Bronchial epithelial cell (primary cell): ENCODE results near the gene DGKG. TPM values are rescaled to one million over a fixed set of nuclear protein-coding genes. Genes with fewer than 3 reads are reported as not detected.

Source experiments
- DNase-seq: peaks from one replicate; pipeline ENCODE4 v3.0.0-alpha.2; 2010; ENCODE audit warnings: low read depth
- FAIRE-seq: peaks from 2 replicates; lab custom pipeline; 2011; peaks lifted over from hg19 to GRCh38; lab: Jason Lieb, UNC
- H3K27me3 ChIP-seq: 2 replicates; pipeline ENCODE4 v1.5.1; 2011; ENCODE audit warnings: low read length; ENCODE audit not compliant: control insufficient read depth, insufficient read depth
- H3K36me3 ChIP-seq: 2 replicates; pipeline ENCODE4 v1.5.1; 2011; ENCODE audit warnings: low read length; ENCODE audit not compliant: control insufficient read depth, insufficient read depth
- H3K4me3 ChIP-seq: 2 replicates; pipeline ENCODE4 v1.5.1; 2011; ENCODE audit warnings: mild to moderate bottlenecking, low read depth, low read length, control low read depth
- total RNA-seq: library from RNA; depleted of rRNA; stranded (reverse); fragments of >200 nt; gene quantifications from 2 replicates; pipeline ENCODE4 v1.2.1, GENCODE V29; 2014
- TF ChIP-seq, protein P1 (sequence below): IDR thresholded peaks from 2 replicates; pipeline ENCODE4 v1.5.1; 2011; ENCODE audit warnings: mild to moderate bottlenecking, moderate library complexity, low read length, control low read depth, inconsistent platforms; ENCODE audit not compliant: insufficient read depth, severe bottlenecking

The DGKG gene
- total RNA-seq, 1 donor from 2014 or later = not detected

- FAIRE-seq (no peak), DNase-seq (peak; percentile 37)
- TF ChIP-seq, protein P1, sequence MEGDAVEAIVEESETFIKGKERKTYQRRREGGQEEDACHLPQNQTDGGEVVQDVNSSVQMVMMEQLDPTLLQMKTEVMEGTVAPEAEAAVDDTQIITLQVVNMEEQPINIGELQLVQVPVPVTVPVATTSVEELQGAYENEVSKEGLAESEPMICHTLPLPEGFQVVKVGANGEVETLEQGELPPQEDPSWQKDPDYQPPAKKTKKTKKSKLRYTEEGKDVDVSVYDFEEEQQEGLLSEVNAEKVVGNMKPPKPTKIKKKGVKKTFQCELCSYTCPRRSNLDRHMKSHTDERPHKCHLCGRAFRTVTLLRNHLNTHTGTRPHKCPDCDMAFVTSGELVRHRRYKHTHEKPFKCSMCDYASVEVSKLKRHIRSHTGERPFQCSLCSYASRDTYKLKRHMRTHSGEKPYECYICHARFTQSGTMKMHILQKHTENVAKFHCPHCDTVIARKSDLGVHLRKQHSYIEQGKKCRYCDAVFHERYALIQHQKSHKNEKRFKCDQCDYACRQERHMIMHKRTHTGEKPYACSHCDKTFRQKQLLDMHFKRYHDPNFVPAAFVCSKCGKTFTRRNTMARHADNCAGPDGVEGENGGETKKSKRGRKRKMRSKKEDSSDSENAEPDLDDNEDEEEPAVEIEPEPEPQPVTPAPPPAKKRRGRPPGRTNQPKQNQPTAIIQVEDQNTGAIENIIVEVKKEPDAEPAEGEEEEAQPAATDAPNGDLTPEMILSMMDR = no peak
- Histone ChIP-seq H3K4me3 (no peak overlapping the region), H3K36me3 (no peaks in the 10 kb centered on the region), H3K27me3 (no peaks in the 10 kb centered on the region)
These were observed 151.1 kb downstream of the DGKG start for GRCh38 chr3:186210852-186211500.

DNA sequence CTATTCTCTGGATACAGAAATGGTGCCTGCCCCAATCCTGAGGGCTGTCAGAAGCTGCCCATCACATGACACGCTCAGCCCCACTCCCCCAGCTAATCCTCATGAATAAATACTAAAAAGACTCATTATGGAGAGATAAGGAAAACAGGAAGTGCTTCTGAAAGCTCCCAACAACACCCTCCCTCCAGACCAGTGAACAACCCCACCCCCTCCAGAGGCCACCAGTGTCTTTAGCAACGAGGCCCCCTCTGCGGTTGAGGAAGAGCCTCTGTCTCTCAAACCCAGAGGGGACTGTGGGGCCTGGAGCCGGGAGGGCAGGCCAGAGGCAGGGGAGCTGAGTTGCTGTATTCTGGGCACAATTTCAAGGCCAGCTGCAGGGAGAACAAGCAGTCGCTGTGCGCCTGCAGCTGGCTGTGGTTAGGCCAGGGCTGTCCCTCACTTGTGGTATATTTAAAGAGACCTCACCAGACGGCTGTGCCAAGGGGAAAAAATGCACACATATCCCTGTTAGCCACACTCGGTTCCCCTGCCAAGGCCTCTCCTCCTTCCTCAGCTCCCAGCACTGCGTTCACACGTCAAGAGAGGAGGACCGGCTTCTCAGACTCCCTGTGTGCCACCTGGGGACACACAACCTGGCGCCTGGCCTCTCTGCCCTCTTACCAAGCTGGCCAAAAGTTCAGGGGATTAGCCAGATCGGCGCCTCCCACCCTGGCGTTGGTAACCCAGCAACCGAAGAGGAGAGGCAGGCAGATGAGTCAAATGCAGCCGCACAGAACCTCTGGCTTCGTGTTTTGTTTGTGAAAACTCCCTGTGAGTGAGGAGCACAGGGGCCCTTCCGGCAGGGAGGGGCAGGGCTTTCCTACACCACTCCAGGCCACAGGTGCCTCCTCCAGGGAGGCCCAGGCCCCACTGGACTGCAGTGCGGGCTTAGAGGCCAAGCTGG lies 152.0 kb downstream of the DGKG start:
- Histone ChIP-seq H3K4me3 (no peak overlapping the region), H3K36me3 (no peaks in the 10 kb centered on the region), H3K27me3 (no peaks in the 10 kb centered on the region)
- TF ChIP-seq, protein P1 = no peak
- FAIRE-seq (no peak), DNase-seq (peak; percentile 71)

GRCh38 chr3:186208296-186208989 lies 153.6 kb downstream of the DGKG start:
- FAIRE-seq = no peak
- Histone ChIP-seq H3K36me3 (no peaks in the 10 kb centered on the region), H3K27me3 (no peaks in the 10 kb centered on the region), H3K4me3 (no peak overlapping the region)
- TF ChIP-seq, protein P1 = no peak
- no peak for DNase-seq

DNA sequence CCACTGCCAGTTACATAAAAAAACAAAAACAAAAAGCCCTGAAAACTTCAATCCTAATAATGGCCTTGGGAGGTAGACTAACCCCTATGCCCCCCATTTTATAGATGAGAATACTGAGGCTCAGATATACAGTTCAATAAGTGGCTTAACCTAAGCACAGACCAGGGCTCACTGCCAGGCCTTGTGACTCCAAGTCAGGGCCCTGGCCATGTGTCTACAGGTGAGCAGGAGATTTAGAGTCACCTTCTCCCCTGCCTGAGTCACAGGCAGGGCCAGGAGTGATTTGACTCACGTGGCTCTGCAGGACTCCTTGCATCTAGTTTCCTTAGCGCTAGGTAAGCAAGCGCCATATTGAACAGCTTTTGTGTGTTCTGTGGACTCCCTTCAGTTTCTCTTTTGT lies 154.5 kb downstream of the DGKG start:
- FAIRE-seq = no peak
- Histone ChIP-seq H3K36me3 (no peaks in the 10 kb centered on the region), H3K27me3 (no peaks in the 10 kb centered on the region), H3K4me3 (no peak overlapping the region)
- DNase-seq = peak; percentile 8
- TF ChIP-seq, protein P1 = no peak

GRCh38 chr3:186200726-186201125 lies 161.3 kb downstream of the DGKG start:
- H3K27me3 ChIP-seq = no peaks in the 10 kb centered on the region
- H3K4me3 ChIP-seq = no peak overlapping the region
- no peak for FAIRE-seq
- DNase-seq = no peak
- TF ChIP-seq, protein P1 = no peak
- H3K36me3 ChIP-seq = no peaks in the 10 kb centered on the region
